SHP77 (cell line): ENCODE measurements around the gene ZDHHC7.
A peak's percentile ranks its signal among the peaks of the same experiment; 100 is the strongest.

Experiments
- DNase-seq, 2 experiments: peaks; one replicate each; lab custom pipeline; 2025; lab: John Stamatoyannopoulos, UW

ZDHHC7 gene

GRCh38 chr16:84964386-84965128 lies 46.8 kb downstream of the ZDHHC7 start:
- no peak for DNase-seq

- no peak for DNase-seq
Observed at GRCh38 chr16:84963066-84963465, 48.3 kb downstream of the ZDHHC7 start.

GRCh38 chr16:84960942-84961341 lies 50.4 kb downstream of the ZDHHC7 start:
- no peak for DNase-seq

- DNase-seq: no peak
Observed at GRCh38 chr16:84959784-84960417, 51.4 kb downstream of the ZDHHC7 start.

GRCh38 chr16:84959045-84959576 lies 52.2 kb downstream of the ZDHHC7 start:
- no peak for DNase-seq

DNA sequence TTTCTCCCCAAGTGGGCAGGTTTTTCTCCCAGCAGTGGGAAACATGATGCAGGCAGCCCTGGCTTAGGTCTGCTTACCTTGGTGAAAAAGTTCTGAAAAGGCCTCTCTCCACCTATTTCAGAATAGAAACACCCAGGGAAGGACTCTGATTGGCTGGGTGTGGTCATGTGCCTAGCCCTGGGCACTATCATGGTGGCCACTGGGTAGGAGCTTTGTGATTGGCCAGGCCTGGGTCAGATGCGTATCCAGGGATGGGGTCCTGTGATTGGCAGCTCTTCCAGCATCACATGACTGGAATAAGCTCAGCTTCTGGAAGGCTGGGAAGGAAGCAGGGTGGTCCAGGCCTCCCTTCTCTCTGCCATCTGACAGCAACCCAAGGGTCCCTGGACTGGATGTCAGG lies 53.5 kb downstream of the ZDHHC7 start:
- no peak for DNase-seq

- no peak for DNase-seq
Observed at GRCh38 chr16:84957192-84957591, 54.1 kb downstream of the ZDHHC7 start.

DNA sequence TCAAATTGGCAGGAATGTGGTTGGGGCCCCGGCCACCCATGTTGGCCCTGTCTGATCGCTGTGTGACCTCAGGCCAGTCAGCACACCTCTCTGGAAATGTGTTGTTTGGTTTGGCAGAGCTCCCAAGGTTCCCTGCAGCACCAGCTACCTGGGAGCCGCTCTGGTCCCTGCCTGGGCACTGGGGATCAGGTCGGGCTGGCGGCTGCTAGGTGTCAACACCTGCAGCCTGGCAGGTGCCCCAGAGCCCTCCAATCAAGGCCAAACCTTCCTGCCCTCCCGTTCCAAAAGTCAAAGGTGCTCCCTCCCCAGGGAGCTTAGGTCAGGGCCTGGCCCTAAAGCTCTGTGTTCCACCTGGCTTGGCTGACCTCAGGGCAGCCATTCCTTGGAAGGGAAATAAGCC lies 55.9 kb downstream of the ZDHHC7 start:
- no peak for DNase-seq

- DNase-seq: no peak
Observed at GRCh38 chr16:84953190-84953746, 58.1 kb downstream of the ZDHHC7 start.

DNA sequence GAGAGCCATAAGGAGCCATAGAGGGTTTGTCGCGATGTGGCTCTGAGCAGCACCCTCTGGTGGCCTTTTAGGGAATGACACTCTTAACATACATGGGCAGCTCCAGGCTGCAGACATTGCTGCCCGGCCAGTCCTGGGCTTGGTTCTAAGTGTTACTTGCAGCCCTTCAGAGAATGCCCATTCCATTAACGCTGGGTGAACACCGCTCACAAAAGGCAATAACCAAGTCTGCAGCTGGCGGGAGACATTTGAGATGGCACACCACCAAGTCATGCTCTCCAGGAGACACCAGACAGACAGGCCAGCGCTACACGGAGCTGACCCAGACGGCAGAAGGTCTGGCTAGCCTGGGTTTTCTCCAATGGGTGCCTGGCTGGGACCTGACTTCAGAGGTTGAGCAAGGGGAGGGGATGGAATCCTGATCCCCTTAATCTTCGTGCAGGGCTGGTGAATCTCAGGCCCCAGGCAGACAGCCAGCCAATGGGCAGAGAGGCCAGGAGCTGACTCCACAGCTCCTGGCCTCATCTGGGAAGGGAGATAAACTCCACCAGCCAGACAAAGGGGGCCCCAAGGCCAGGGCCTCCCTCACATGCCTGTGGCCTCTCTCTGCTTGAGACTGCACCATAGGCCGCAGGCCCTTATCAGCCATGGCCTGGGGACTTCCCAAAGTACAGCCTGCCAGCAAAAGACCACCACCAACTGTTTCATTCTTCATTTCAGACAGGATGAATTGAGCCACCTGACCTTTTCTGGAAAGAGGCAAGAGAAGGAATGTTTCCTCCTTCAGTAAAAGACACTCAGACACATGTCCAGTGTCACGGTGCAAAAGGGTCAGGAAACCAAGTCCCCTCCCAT lies 58.8 kb downstream of the ZDHHC7 start:
- DNase-seq: peak; percentile 82 to 90

GRCh38 chr16:84950906-84951305 lies 60.4 kb downstream of the ZDHHC7 start:
- peak; percentile 73 to 89 for DNase-seq

DNA sequence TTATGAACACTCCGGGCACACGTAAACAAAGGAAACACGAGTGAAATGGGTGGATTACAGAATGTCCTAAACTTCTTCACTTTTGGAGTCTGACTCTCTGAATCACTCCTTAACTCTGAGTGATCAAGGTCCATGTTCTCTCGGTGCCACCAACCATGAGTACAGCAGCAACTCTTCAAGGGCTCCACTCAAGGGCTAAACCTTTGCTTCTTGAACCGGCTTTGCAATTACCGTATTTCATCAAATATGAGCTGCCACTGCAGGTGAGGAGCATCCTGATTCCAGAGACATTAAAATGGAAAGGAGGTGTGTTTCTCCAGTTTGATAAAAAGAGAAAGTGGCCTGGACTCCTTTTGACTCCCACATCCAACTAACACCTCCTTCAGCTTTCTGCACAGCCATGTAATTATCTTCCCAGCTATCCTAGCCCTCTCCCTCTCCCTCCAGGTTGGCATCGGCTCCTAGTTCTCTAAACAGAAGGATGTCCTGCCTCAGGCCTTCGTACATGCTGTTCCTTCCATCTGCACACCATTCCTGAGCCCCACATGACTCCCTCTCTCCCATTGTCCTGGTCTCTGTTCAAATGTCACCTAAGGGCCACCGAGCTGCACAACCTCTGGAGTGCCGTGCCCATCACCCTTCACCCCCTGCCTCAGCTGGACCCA lies 61.4 kb downstream of the ZDHHC7 start:
- no peak for DNase-seq

- DNase-seq: no peak
Observed at GRCh38 chr16:84948851-84949610, 62.3 kb downstream of the ZDHHC7 start.

DNA sequence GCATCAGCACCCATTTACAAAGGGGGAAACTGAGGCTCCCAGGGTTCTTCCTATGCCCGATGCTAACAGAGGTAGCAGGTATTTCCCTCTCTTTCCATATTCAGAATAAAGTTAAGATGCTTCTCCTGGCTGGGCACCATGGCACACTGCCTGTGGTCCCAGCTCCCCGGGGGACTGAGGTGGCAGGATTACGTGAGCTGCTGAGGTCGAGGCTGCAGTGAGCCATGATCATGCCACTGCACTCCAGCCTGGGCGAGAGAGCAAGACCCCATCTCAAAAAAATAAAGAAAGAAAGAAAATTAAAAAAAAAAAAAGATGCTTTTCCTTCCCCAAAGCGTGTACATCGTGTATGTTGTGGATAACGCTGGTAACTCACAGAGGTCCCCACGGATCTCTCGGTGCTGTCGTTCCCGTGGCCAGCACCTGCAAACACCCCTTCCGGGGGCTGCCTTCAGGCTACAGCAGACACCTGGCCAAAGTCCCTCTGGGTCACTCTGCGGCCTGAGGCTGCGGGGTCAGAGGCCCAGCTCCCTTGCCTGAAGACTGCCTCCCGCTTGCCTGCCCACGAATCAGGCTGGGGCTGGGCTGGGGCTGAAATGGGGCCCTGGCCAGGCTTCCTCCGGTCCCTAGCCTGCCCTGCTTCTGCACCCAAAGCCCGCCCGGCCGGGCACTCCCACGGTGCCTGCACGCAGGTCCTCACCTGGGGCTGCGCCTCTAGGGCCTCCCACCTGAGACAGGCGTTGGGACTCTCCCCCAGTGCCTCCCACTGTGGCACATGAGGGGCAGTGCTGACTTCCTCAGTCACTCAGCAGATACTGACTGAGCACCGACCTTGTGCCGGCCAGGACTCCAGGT lies 63.1 kb downstream of the ZDHHC7 start:
- DNase-seq: no peak

DNA sequence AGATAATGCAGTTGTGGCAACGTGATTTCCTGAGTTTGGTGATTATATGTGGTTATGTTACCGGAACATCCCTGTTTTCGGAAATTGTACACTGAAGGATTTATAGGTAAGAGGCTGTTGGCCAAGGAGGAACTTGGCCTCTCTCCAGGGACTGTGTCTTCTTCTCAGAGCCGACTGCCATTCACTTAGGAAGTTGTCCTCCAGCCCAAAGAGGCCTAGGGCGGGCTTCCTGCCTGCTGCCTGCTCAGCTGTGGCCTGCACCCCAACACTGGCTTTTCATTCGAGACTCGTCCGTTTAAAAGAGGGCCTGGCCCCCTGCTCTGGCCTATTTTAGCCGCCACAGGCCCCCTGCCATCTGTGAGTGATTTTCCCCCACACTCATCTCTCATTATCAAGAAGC lies 64.3 kb downstream of the ZDHHC7 start:
- DNase-seq: no peak

DNA sequence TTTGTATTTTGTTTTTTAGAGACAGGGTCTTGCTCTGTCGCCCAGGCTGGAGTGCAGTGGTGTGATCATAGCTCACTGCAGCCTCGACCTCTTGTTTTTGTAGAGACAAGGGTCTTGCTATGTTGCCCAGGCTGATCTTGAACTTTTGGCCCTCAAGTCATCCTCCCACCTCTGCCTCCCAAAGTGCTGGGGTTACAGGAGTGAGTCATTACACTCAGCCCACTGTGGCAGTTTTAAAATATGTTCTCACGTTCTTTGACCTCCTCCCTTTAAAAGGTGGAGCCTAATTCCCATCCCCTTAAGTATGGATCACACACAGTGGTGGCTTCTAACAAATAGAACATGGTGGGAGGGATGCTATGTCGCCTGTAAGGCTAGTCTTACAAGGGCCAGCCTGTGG lies 67.7 kb downstream of the ZDHHC7 start:
- no peak for DNase-seq

DNA sequence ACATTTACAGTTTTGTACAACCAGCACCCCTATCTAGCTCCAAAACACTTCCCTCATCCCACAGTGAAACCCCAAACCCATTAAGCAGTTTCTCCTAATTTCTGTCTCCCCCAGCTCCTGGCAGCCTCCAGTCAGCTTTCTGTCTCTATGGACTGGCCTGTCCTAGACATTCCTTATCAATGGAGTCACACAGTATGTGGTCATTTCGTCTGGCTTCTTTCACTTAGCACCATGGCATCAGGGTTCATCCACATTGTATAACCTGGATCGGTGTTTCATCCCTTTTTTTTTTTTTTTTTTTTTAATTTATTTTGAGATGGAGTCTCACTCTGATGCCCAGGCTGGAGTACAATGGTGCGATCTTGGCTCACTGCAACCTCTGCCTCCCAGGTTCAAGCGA lies 68.5 kb downstream of the ZDHHC7 start:
- no peak for DNase-seq

DNA sequence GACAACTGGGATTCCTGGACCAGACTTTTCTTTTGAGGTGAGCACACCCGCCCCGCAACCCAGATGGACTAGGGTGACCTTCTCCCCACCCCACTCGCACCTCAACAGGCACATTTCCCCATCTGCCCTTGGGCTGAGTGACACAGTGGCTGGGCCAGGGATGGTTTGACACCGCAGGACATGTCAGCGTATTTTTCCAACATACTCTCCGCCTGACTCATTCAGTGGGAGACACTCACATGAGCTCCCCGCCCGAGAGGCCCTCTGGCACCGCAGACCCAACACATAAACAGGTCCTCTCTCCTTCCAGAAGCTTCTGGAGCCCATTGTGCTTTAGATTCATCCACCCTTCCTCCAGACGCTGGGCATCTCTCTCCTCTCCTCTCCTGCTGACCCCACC lies 69.4 kb downstream of the ZDHHC7 start:
- no peak for DNase-seq

DNA sequence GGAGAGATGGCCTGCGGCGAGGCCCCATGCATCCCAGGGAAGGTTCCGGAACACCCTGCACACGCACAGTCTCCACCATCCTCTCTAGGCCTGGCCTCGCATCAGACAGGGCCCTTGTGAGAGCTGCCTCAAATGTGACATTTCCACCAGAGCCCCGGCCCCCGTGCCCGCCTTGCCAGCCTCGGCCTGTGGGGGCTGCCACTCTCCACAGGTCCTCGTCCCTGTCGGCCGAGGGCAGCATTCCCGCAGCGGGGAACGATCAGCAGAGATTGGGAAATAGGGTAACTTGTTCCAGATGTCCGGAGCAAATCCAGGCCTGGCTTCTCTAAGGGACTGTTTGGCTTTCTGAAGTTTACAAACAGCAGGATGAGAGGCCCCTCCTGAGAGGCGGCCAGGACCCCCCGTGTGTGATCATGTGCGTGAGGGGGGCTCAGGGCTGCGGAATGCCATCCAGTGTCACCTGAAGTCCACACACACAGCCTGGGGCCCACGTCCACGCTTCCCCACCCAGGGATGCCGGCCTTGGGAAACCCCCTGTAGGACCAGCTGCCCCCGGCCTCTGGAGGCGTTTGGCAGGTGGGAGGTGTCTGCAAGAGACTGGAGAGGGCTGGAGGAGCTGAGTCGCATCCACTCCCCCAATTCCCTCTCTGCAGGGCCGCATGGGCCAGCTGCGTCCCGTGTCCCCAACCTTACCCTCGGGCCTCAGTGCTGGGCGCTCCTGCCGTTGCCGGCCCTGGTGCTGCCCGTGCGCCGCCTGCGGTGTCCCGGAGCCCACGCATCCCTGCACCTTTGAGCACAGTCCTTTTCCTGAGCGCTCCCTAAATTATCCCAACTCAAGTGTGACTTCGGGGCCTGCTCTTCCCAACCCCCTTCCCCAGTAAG lies 70.4 kb downstream of the ZDHHC7 start:
- DNase-seq: no peak
